ENCODE results near the gene ATP6V1D.

DNA sequence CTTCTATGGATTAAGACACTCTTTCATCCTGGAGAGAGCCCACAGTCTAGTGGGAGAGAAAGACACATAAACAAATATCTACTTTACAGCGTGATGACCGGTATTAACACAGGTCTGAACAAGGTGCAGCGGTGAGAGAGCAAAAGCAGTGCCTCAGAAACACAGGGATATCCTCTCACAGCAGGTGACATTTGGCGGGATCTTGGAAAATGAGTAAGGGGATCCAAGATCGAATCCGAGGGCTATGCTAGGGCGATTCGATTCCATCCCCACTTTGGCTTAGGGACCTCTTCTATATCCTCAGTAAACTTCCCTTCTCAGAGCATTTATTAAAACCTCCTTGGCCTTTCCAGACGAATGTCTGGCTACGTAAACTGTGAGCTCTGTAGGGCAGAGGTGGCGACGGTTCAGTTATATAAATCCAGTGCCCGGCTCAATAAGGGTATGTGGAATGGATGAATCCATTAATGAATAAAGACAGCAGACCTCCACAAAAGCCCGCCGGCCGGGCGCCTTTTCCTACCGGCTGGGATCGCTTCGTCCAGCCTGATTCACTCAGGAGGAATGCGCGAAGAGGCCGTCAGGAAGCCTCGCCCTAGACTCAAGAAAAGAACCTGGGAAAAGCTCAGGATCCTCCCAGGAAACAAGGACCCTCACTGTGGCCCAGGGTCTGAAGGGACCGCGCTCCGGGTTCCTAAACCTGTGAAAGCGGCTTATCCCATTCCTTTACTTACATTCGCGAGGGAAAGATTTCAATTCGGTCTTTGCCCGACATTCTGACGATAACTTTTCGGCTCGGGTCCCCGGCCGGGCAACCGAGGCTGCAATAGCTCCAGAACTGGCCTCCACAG, 455 bp downstream of the ATP6V1D start:
- TF ChIP-seq, protein P1, sequence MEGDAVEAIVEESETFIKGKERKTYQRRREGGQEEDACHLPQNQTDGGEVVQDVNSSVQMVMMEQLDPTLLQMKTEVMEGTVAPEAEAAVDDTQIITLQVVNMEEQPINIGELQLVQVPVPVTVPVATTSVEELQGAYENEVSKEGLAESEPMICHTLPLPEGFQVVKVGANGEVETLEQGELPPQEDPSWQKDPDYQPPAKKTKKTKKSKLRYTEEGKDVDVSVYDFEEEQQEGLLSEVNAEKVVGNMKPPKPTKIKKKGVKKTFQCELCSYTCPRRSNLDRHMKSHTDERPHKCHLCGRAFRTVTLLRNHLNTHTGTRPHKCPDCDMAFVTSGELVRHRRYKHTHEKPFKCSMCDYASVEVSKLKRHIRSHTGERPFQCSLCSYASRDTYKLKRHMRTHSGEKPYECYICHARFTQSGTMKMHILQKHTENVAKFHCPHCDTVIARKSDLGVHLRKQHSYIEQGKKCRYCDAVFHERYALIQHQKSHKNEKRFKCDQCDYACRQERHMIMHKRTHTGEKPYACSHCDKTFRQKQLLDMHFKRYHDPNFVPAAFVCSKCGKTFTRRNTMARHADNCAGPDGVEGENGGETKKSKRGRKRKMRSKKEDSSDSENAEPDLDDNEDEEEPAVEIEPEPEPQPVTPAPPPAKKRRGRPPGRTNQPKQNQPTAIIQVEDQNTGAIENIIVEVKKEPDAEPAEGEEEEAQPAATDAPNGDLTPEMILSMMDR (optimal IDR thresholded peaks at IDR 0.05 in 1 of 3, IDR thresholded peaks at IDR 0.05 in 1 of 3, conservative IDR thresholded peaks at IDR 0.05 in 1 of 3; ENCODE audit: extremely low read depth in 1 of 3, insufficient read depth in 2 of 3, low read length in 3 of 3) = no peak
- TF ChIP-seq EZH2 (IDR thresholded peaks at IDR 0.05; ENCODE audit: low read length) = no peak

Data from keratinocyte (primary cell).